NCI-H2029 (cell line): ENCODE measurements around the gene GMEB1.

Source experiments
- DNase-seq: peaks from one replicate; lab custom pipeline; 2025; lab: John Stamatoyannopoulos, UW

GMEB1 gene

GRCh38 chr1:28751315-28752060 is 82.9 kb downstream of the GMEB1 start:
- DNase-seq, result no peak

DNA sequence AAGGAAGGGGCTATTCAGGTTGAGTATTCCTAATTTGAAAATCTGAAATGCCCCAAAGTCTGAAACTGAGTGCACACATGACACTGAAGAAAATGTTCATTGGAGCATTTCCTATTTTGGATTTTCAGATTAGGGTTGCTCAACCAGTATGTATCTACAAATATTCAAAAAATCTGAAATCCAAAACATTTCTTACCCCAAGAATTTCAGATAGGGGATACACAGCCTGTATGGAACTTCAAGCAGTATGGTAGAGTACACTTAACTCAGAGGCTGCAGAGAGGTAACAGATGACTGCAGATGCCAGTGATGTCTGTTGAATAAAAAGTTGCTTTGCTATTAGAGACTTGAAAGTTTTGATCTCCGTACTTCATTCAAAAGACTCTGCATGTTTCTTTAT is 87.1 kb downstream of the GMEB1 start:
- DNase-seq, result no peak

DNA sequence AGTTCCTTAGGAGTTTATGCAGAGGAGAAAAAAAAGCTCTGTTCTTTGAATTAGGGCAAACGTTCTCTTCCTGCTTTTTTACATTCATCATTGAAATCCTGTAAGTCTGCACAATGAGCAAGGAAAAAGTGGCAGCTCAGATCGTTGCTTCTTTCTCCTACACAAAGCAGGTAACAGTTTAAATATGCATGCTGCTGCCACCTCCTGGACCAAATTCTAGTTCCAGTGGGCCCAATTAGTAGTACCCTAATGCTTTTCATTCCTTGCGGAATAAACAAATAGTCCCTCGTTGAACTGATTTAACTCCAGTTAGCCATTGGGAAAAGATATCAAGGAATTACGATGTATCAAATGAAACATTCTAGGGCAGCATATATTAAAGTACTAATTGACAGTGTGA is 88.3 kb downstream of the GMEB1 start:
- no peak for DNase-seq

DNA sequence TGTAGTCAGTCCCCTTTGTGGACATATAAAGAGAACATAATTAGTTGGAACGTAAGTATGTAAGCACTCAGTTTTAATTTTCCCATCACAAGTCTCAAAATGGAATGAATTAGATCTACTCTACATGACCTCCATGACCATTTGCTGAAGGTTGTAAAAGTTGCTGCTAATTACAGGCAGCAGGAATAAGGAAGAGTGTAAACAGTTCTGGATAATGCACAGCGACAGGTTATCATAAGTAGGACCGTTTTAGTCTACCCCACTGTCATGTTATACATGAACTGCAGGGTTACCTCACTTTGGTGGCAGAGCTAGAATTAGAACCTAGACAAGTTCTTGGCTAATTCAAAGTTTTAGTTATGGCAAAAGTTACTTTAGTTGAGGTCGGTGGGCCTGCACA is 89.8 kb downstream of the GMEB1 start:
- DNase-seq, result no peak

GRCh38 chr1:28759257-28759656 is 90.7 kb downstream of the GMEB1 start:
- DNase-seq, result no peak

DNA sequence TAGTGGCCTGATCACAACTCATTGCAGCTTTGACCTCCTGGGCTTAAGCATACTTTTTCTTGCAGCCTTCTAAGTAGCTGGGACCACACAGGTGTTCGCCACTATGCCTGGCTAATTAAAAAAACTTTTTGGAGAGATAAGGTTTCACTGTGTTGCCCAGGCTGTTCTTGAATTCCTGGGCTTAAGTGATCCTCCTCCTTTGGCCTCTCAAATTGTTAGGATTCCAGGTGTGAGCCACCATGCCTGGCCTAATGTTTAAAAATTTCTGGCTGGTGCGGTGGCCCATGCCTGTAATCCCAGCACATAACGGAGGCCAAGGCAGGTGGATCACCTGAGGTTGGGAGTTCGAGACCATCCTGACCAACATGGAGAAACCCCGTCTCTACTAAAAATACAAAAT is 92.6 kb downstream of the GMEB1 start:
- no peak for DNase-seq

DNA sequence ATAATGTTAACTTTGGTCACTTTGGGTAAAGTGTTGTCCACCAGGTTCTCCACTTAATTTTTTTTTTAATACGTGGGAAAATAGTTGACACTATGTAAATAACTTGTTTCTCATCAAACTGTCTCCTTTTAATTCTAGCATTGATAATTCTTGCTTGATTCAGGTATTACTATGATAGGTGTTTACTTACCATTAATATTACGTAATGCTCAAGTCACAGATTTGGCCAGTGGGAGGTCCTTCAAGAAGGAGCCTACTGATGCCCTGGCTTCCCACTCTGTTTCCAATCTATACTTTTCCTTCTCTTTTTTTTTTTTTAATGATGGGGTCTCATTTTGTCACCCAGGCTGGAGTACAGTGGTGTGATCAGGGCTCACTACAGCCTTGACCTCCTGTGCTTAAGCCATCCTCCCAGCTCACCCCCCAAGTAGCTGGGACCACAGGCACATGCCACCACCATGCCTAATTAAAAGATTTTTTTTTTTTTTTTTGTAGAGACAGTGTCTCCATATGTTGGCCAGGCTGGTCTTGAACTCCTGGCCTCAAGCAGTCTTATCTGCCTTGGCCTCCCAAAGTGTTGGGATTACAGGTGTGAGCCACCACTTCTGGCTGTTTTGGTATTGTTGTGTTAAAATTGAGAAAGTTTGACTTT is 98.1 kb downstream of the GMEB1 start:
- DNase-seq, result no peak
